Measurements from ENCODE around the gene IL4I1.

GRCh38 chr19:49845414-49845813 lies 51.3 kb downstream of the IL4I1 start:
- no peak for TF ChIP-seq CTCF (IDR thresholded peaks at IDR 0.05; ENCODE audit: low read length)
- no peak for TF ChIP-seq EZH2 (optimal IDR thresholded peaks at IDR 0.05; ENCODE audit: low read depth, low read length)
